Islet precursor cell (in vitro differentiated cells): Measurements from ENCODE around the gene CCK.
A peak's percentile ranks its signal among the peaks of the same experiment; 100 is the strongest.
"Not testable (repeated sequence)": the region's sequence is repeated elsewhere in the genome, so short reads cannot be mapped to it uniquely, and the experiment has no call there.

Experiments
- DNase-seq: peaks from one replicate; pipeline ENCODE4 v3.0.0-alpha.2; 2018

Gene CCK, protein sequence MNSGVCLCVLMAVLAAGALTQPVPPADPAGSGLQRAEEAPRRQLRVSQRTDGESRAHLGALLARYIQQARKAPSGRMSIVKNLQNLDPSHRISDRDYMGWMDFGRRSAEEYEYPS

DNA sequence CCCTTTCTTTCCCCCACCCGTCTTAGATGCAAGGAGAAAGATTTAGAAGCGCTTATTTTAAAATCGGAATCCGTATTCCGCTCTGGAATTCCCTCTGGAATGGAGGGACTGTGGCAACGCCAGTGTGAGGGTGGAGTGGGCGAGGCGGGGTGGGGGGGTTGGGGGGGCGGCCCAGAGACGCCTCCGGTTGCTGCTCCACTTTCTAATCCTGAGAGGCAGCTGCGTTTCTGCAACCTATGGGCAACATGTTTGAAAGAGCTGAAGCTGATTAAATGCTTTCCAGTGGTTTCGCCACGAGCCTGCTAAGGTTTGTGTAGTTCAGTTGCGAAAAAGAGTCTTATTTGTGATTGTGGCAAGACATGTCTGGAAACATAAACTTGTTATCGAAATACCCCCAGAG lies at the start of gene CCK:
Gene CCK (minus strand): TSS at position 101 of the 400 bp plus-strand sequence. CDS start 2,555 bp downstream, outside the sequence.
- no peak for DNase-seq

DNA sequence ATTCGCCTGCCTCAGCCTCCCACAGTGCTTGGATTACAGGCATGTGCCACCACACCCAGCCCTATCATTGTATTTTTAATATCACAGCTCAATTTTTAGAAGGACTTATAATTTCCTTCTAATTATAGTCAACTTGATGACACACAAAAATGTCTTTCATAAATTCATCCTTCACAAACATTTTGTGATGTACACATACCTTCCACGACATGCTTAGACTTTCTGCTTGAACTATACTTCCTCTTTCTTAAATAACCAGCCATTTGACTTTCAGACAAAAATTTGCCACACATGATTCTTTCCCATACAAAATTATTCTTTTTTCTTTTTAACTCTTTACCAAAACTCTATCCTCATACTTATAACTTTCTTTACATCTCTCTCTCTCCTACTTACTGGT lies 48.4 kb upstream of the CCK start:
- DNase-seq: no peak

DNA sequence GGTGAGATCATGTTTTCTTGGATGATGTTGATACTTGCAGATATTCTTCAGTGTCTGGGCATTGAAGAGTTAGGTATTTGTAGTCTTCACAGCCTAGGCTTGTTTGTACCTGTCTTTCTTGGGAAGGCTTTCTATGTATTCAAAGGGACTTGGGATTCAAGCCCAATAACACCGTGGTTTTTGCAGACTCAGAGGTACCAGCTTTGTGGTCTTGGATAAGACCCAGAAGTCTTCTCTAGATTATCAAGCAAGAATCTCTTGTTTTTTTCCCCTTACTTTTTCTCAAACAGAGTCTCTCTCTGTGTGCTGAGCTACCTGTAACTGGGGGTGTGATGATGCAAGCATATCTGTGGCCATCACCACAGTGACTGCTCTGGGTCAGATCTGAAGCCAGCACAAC lies 42.7 kb upstream of the CCK start:
- no peak for DNase-seq

DNA sequence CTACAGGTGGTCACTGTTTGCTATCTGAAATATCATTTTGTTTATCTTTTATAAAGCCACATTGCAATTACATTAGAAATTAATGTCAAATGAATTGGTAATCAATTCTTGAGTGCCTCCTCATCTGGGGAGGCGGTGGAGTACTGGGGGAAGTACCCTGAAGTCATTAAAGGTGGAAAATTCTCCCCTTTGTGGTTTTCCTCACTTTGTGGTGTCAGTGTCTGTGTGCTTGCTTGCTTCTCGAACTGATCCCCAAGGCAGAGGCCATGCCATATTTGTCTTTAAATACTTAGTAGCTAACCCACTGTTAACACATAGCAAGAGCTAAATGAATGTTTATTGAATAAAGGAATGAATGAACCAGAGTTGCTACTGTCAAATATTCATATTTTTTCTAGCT lies 40.5 kb upstream of the CCK start:
- no peak for DNase-seq

DNA sequence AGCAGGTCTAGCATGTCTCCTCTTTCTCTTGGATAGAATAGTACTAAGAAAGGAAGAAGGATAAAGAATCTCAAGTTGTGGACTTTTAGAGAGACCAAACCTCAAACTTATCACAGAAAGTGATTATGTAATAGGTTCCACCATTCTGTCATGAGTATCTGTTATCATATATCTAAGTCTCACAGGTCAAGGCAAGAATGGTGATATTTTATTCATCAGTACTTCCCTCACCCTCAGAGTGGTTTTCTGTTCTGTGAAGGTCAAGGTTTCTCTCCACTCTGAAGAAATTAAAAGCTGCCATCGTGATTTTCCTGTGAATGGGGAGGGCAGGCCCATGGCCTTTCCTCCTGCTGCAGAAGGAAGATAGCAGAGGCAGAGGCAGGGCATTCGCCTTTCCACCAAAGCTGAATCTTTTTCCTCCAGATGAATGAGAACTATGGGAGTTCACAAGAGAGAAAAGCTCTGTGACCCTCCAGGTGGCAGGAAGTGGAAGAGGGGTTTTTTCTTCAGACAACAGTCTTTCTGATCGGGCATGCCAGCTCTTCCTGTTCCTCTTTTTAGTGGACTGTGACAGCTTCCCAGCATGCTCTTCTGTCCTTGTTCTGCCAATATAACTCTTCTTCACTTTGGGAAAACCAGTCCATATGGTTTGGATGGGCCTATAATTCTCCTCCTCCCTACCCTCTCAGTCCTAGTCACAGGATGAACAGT lies 37.1 kb upstream of the CCK start:
- no peak for DNase-seq

DNA sequence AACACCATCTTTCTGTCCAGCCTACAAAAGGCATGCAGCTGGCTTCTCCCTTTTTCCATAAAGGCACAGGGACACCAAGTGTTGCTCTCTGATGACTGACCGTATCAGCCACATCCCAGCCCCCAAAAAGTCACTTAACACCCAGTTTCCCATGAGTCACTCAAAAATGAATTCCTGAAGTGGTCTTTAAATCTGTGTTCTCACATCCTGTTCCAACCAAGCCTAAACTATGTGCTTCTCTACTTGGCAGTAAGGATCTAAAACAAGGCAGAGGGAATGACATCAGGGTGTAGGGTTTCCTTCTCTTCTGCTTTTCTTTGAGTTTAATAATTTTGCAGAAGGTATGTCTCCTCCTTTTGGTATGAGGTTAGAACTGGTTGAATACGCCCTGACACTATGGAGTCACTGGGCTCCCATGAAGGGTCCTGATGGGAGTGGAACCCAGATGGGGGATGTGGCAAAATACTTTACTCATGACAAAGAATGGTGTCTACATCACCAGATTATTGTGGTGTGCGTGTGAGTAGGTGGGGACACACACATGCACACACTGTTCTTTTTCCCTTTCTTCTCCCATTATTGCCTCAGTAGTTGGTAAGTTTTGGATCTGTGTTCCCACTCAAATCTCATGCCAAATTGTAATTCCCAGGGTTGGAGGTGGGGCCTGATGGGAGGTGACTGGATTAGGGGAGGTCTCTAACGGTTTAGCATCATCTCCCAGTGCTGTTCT lies 35.6 kb upstream of the CCK start:
- no peak for DNase-seq

DNA sequence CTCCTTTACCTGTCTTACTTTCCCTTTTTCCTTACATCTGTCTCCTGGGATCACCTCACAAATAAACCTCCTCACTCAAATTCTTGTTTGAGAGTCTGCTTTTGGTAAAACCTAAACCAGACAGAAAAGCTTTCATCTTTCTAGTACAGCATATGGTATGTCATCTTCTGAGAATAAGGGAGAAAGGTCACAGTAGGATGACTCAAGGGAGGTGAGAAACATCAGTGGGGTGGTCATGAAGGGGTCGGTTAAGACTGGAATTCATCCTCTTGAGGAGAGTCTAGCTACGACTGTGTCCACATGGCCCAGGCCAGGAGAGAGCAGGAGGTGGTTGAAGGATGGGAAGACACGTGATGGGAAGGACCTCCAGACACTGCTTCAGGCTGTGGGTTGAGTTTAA lies 34.8 kb upstream of the CCK start:
- DNase-seq: no peak

DNA sequence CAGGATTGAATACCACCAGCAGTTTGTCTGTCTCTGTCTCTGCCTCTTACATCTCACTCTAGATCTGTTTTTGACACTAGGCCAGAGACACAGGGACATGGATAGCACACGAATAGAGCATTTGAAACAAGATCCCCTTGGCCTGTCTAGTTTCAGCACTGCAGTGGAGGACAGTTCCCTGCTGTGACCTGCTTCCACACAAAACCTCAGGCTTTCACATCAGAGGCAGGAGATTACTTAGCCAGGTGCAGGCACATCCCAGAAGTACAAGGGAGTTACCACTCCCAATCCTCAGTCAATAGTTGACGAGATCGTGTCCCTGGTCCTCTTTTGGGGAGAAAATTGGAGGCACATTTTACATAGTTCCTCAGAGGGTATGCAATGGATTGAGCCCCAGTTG lies 34.0 kb upstream of the CCK start:
- peak; percentile 72 for DNase-seq

DNA sequence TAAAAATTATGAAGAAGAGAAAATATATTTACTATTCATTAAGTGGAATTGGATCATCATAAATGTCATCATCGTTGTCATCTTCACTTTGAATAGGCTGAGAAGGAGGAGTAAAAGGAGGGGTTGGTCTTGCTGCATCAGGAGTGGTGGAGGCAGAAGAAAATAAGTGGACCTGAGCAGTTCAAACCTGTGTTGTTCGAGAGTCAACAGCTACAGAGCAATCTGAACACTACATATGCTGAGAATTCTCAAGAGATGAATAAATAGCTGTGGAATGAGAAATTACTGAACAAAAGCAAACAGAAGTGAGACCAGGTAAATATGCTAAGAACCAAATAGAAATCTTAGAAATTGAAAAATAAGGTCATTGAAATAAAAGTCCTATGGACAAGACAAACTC lies 32.3 kb upstream of the CCK start:
- no peak for DNase-seq

DNA sequence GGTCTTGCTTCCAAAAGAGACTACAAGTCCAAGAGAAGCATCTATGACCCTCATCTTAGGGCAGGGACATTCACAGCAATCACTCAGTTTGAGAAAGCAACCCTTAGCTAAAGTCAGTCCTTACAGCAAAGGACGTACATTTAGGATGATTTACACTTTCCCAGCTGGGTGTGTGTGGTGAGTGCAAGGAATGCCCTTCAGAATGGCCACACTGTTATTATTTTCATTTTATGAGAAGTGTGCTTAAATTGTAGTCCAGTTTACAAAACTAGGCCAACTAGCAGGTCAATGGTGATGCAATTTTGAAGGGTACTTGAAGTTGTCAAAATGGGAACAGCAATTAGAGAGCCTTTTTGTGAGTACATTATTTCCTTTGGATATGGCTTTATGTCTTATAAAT lies 26.0 kb upstream of the CCK start:
- no peak for DNase-seq

DNA sequence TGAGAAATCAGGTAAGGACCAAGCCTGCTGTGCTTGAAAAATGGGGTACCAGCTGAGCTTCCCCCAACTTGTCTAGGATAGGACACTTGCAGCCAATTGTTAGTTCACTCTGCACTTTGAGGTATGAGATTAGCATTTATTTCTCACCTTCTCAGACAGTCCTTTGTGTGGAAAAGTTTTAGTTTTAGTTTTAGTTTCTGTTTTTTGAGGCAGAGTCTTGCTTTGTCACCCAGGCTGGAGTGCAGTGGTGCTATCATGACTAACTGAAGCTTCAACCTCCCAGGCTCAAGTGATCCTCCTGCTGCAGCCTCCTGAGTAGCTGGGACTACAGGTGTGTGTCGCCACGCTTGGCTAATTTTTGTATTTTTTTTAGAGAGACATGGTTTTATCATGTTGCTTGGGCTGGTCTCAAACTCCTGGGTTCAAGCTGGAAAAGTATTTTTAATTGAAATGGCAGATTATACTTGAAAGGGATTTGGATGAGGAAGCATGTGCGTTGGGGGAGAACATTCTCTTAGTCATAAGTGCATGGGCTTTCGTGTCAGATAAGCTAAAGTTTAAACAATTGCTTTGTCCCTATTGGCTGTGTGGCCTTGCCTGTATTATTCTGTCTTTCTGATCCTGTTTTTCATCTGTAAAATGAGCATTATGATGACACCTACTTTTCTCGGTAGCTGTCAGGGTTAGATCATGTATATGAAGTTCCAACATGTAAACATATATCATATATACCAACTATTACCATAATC lies 25.2 kb upstream of the CCK start:
- DNase-seq: no peak

DNA sequence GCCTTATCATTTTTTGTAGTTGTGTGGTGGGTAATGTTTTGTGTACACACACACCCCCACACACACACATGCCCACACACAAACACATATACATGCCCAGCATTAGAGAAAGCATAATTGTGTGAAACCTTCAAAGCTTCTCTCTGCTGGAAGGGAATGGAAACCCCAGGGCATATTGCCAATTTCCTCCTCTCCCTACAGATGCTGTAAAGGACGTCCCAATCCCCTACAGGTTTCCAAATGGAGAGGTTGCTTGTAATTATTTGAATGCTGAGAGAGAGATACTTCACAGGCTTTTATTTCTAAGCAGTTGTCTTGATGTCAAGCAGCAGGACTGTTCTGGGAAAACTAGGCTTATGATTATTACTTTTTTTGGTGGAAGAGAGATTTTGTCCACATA lies 23.0 kb upstream of the CCK start:
- DNase-seq: no peak

DNA sequence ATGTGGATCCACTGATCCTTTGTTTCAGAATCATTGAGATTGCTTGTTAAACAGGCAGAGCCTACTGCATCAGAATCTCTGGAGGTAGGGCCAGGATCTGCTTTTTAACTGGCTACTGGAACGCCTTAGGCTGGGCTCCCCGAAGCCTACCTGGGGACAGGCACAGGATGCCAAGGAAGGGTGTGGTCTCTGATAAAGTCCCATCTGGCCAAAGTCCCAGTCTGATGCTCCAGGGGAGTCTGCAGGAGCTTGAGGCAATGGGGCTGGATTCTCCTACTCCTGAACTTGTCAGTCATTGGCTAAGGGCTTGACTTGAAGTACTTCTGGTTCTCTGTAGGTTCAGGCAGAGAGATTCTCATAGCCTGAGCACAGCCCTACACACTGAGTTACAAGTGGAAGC lies 22.4 kb upstream of the CCK start:
- no peak for DNase-seq

DNA sequence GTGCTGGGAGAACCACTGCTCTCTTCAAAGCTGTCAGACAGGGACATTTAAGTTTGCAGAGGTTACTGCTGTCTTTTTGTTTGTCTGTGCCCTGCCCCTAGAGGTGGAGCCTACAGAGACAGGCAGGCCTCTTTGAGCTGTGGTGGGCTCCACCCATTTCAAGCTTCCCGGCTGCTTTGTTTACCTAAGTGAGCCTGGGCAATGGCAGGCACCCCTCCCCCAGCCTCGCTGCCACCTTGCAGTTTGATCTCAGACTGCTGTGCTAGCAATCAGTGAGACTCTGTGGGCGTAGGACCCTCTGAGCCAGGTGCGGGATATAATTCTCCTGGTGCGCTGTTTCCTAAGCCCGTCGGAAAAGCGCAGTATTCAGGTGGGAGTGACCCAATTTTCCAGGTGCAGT lies 21.4 kb upstream of the CCK start:
- not testable (repeated sequence) for DNase-seq

DNA sequence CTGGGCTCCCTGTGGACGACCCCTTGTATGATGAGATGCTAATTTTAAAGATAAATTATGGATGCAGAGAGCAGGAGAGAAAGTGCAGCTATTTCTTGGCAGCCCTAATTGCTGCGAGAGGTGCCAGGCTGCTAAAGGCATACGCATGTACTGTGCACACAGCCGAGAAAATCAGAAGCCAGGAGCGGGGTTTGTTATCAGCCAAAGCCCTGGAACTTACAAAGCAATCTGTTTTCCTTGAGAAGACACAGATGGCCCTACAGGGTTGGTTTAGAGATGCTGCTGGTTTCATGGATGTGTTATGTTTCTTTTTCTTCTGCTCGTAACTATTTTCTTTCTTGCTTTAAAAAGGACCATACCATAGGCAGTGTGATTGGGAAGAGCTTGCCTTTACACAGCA lies 11.7 kb upstream of the CCK start:
- no peak for DNase-seq

DNA sequence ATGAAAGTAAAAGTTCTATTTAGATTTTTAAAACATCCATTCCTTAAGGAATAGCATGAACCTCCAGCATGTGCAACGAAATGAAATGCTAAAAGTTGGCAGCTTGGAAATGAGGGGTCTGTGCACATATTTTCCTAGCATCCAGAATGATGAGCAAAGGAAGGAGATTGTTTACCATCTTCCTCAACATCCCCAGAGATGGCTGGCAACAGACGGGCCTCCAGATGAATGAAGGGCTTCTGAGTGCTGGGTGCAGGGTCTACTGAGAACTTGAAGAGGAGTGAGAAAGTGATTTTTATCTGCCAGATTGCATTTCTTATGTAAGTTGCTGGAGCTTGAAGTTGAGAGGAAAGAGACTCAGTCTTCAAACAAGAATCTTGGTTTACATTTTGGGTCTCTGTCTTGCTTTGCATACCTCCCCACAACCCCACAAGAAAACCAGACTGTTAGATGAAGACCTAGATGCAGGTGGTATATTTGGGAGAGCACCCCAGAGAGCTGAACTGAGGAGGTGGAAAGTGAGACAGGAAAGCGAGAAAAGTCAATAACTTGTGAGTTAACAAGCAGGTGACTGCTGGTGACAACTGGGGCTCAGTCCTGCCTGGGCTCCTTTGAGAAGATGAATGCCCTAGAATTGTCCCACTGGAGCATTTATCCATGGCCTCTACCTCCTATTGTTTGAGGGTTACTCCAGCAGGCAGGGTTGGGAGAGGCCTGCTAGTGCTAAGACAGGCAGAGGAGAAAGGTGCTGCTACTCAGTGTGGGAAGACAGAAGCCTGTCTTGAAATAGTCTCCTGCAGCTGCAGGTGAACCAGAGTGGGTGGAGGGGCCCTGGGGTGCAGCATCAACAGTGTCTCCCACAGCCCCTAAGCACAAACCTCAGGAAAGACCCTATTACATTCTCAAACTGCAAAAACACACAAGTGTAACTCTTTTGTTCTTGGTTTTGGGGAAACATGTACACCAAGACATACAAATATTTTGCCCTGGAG lies 10.5 kb upstream of the CCK start:
- DNase-seq: no peak

DNA sequence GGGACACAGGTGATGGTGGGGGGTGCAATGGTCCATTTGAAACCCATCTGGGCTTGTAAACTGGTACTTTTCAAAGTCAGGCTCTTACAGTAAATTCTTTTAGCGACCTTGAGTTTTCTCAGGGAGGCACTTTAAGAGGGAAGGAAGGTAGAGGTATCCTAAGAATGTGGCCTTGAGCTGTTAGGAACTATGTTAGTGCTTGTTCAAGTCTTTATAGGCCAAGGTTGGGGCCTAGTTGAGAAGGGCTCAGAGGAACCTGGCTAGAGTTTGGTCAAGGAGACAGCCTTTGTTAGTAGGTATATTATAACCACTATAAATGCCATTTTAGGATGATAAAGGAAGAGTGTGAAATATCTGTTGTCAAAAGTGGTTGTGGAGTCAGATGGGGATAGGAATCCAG lies 9.2 kb upstream of the CCK start:
- no peak for DNase-seq

DNA sequence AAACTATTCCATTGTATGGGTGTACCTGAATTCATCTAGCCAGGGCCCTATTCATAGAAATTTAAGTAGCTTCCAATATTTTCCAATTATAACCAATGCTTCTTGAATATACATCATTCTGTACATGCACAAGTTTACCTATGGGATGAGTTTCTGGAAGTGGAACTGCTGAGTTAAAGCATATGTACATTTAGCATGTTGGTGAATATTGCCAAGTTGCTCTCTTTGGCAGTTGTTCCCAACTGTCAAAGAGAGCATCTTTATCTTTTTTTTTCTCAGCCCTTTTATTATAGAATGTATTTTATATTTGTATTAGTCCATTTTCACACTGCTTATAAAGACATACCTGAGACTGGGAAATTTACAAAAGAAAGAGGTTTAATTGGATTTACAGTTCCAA lies 8.3 kb upstream of the CCK start:
- no peak for DNase-seq

DNA sequence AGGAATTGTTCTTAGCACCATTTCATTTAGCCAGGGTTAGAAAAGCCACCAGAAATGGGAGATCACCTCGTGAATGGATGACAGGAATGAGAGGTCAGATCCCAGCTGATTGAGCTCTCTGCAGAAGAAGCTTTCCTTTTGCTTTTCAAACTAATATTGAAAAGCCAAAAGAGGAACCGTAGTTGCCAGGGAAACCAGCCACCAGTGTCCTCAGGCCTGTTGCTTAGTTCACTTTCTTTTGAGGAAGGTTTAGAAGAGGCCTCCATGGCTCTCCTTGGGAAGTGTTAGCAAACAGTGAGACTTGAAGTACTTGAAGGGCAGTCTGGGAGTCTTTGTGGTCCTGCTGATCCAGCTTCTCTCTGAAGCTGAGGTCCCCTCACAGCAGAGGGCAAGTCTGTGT lies 7.4 kb upstream of the CCK start:
- no peak for DNase-seq

DNA sequence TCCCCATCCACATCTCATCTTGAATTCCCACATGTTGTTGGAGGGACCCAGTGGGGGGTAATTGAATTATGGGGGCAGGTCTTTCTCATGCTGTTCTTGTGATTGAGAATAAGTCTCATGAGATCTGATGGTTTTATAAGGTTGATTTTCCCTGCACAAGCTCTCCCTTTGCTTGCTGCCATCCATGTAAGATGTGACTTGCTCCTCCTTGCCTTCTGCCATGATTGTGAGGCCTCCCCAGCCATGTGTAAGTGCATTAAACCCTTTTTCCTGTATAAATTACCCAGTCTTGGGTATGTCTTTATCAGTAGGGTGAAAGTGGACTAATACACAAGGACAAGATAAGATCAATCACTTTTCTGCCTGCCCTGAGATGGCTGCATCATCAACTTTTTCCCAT lies 5.8 kb upstream of the CCK start:
- no peak for DNase-seq

DNA sequence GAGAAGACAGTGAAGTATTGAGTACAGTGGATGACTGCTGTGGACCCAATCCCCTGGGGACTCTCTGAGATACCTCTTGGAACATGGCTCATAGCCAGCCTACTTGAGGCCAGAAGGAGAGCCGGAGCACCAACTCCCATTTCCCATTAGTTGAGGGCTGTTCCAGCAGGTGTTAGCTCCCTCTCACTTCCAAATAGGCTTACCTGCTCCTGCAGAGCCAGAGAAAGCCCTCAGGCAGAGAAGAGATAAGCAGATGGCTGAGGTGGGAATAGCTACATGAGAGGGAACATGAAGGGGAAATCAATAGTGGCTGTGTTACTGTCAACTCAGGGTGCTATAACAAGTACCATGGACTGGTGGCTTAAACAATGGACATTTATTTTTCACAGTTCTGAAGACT lies 4.6 kb upstream of the CCK start:
- no peak for DNase-seq

DNA sequence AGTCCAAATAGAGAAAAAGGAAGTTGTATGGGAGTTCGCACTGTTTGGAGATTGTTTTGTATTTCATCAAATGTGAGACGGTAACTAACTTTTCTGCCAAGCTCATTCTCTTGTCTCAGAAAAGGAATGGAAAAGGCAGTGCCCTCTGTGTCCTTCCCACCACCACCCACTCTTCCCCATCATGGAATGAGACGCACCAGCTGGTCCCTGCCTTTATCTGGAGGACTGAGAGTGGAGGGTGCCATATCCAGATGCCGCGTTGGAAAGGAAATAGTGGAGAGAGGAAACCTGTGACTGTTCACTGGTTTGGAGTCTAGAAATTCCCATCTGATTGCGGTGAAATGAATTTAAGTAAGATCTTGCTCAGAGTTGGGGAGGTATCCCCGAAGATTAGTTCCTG lies 3.7 kb upstream of the CCK start:
- no peak for DNase-seq

DNA sequence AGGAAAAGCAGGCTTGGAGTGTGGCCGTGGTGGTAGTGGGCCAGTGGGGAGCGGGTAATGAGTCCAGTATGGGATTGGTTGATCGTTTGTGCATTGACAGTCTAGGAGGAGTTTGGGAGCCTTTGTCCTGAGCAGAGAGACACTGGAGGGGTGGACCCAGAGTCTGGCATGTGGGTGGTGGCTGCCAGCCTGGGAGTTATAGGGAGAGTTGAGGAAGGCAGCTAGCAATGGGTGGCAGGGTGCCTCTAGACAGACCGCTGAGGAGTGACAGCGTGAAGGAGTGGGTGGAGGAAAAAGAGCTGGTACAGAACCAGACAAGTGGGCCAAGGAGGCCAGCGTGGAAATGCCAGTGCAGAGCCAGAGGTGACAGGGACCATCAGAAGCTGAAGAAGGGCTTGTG lies 1.9 kb upstream of the CCK start:
- no peak for DNase-seq
